Astrocyte (in vitro differentiated cells and primary cell): ENCODE data around the gene CEP104. TPM values are rescaled to one million over a fixed set of nuclear protein-coding genes. Genes with fewer than 3 reads are reported as not detected.

ENCODE experiments used
- DNase-seq: peaks from one replicate; pipeline ENCODE4 v3.0.0-alpha.2; 2010; ENCODE audit warnings: low read depth
- FAIRE-seq: peaks from 2 replicates; lab custom pipeline; 2011; peaks lifted over from hg19 to GRCh38; lab: Jason Lieb, UNC
- H2AFZ ChIP-seq: 2 replicates; pipeline ENCODE4 v1.6.0; 2012; ENCODE audit warnings: low read depth, low read length, inconsistent platforms
- H3K27ac ChIP-seq: 2 replicates; pipeline ENCODE4 v1.5.1; 2011; ENCODE audit warnings: low read depth, low read length, inconsistent platforms
- H3K27me3 ChIP-seq: 2 replicates; pipeline ENCODE4 v1.6.0; 2011; ENCODE audit warnings: low read length, inconsistent platforms; ENCODE audit not compliant: insufficient read depth
- H3K36me3 ChIP-seq: 2 replicates; pipeline ENCODE4 v1.5.1; 2011; ENCODE audit warnings: low read length, inconsistent platforms; ENCODE audit not compliant: insufficient read depth
- H3K4me1 ChIP-seq: 2 replicates; pipeline ENCODE4 v1.5.1; 2011; ENCODE audit warnings: low read length, inconsistent platforms; ENCODE audit not compliant: insufficient read depth
- H3K4me2 ChIP-seq: 2 replicates; pipeline ENCODE4 v1.6.0; 2012; ENCODE audit warnings: low read length, inconsistent platforms
- H3K4me3 ChIP-seq: 2 replicates; pipeline ENCODE4 v1.5.1; 2011; ENCODE audit warnings: low read depth, mild to moderate bottlenecking, low read length, inconsistent platforms; ENCODE audit not compliant: insufficient read depth
- H3K79me2 ChIP-seq: 2 replicates; pipeline ENCODE4 v1.6.0; 2012; ENCODE audit warnings: mild to moderate bottlenecking, low read length, inconsistent platforms; ENCODE audit not compliant: insufficient read depth
- H3K9ac ChIP-seq: 2 replicates; pipeline ENCODE4 v1.6.0; 2012; ENCODE audit warnings: mild to moderate bottlenecking, low read length, inconsistent platforms
- H3K9me3 ChIP-seq: 2 replicates; pipeline ENCODE4 v1.5.1; 2012; ENCODE audit warnings: low read depth, mild to moderate bottlenecking, low read length, inconsistent platforms; ENCODE audit not compliant: insufficient read depth
- H4K20me1 ChIP-seq: 2 replicates; pipeline ENCODE4 v1.6.0; 2012; ENCODE audit warnings: low read length, inconsistent platforms; ENCODE audit not compliant: insufficient read depth
- H3K27ac Mint-ChIP-seq: one replicate; pipeline ENCODE4 v1.8.0; 2021; ENCODE audit warnings: mild to moderate bottlenecking, mixed read lengths; ENCODE audit not compliant: unreplicated experiment
- H3K27me3 Mint-ChIP-seq: one replicate; pipeline ENCODE4 v1.8.0; 2021; ENCODE audit warnings: low read depth, mixed read lengths; ENCODE audit not compliant: unreplicated experiment
- H3K36me3 Mint-ChIP-seq: one replicate; pipeline ENCODE4 v1.8.0; 2021; ENCODE audit warnings: low read depth, mixed read lengths; ENCODE audit not compliant: unreplicated experiment
- H3K4me1 Mint-ChIP-seq: one replicate; pipeline ENCODE4 v1.8.0; 2021; ENCODE audit warnings: low read depth, mixed read lengths; ENCODE audit not compliant: unreplicated experiment
- H3K4me3 Mint-ChIP-seq: one replicate; pipeline ENCODE4 v1.8.0; 2021; ENCODE audit warnings: mild to moderate bottlenecking, moderate library complexity, mixed read lengths; ENCODE audit not compliant: unreplicated experiment
- H3K9me3 Mint-ChIP-seq: one replicate; pipeline ENCODE4 v1.8.0; 2021; ENCODE audit warnings: mild to moderate bottlenecking, mixed read lengths; ENCODE audit not compliant: unreplicated experiment
- CTCF ChIP-seq: IDR thresholded peaks from 2 replicates; pipeline ENCODE4 v1.5.1; 2011; ENCODE audit warnings: low read depth, mild to moderate bottlenecking, inconsistent platforms, low read length, moderate library complexity; ENCODE audit not compliant: insufficient read depth
- EZH2 ChIP-seq: IDR thresholded peaks from 2 replicates; pipeline ENCODE4 v1.6.1; 2012; ENCODE audit warnings: mild to moderate bottlenecking, low read length, inconsistent platforms; ENCODE audit not compliant: insufficient read depth
- total RNA-seq: library from RNA; stranded (reverse); gene quantifications from 2 replicates; pipeline ENCODE4 v1.2.1, GENCODE V29; 2021

Gene CEP104
- total RNA-seq, 1 donor from 2014 or later: 43.6 TPM

GRCh38 chr1:3863231-3863935 lies 6.4 kb upstream of the CEP104 start:
- H3K27me3 Mint-ChIP-seq: no peaks in the 10 kb centered on the region
- TF ChIP-seq EZH2: no peak
- no peak for TF ChIP-seq CTCF
- peak overlapping the region; percentile 67 for H3K27ac Mint-ChIP-seq
- no peak for FAIRE-seq
- no peak overlapping the region for H3K27ac ChIP-seq
- no peaks in the 10 kb centered on the region for H3K9me3 ChIP-seq
- H3K4me3 ChIP-seq: no peak overlapping the region
- H3K36me3 Mint-ChIP-seq: peaks cover 4% of the 10 kb centered on the region
- no peak overlapping the region for H3K9ac ChIP-seq
- H3K4me1 Mint-ChIP-seq: peaks cover 1% of the 10 kb centered on the region
- H3K27me3 ChIP-seq: no peaks in the 10 kb centered on the region
- H3K4me3 Mint-ChIP-seq: no peak overlapping the region
- peaks cover 14% of the 10 kb centered on the region for H4K20me1 ChIP-seq
- no peak overlapping the region for H3K4me2 ChIP-seq
- no peaks in the 10 kb centered on the region for H3K9me3 Mint-ChIP-seq
- H2AFZ ChIP-seq: no peak overlapping the region
- H3K79me2 ChIP-seq: peaks cover 5% of the 10 kb centered on the region
- no peak for DNase-seq
- H3K4me1 ChIP-seq: peaks cover 4% of the 10 kb centered on the region
- H3K36me3 ChIP-seq: no peaks in the 10 kb centered on the region

- Histone ChIP-seq H2AFZ (peak overlapping the region; percentile 96), H3K4me1 (peaks cover 15% of the 10 kb centered on the region), H3K4me3 (peak overlapping the region; percentile 81), H3K27ac (no peak overlapping the region), H3K79me2 (peaks cover 33% of the 10 kb centered on the region), H3K36me3 (no peaks in the 10 kb centered on the region), H3K9ac (peak overlapping the region; percentile 85), H4K20me1 (peaks cover 43% of the 10 kb centered on the region), H3K4me2 (peak overlapping the region; percentile 88), H3K27me3 (no peaks in the 10 kb centered on the region), H3K9me3 (no peaks in the 10 kb centered on the region)
- Mint-ChIP-seq H3K27ac (no peak overlapping the region), H3K36me3 (no peaks in the 10 kb centered on the region), H3K27me3 (no peaks in the 10 kb centered on the region), H3K9me3 (no peaks in the 10 kb centered on the region), H3K4me3 (peak overlapping the region; percentile 97), H3K4me1 (peaks cover 2% of the 10 kb centered on the region)
- FAIRE-seq: no peak
- peak; percentile 10 for TF ChIP-seq CTCF
- TF ChIP-seq EZH2: peak; percentile 43
- DNase-seq: peak; percentile 14
Observed at GRCh38 chr1:3858231-3858981, 1.4 kb upstream of the CEP104 start.

GRCh38 chr1:3857791-3858129 lies 749 bp upstream of the CEP104 start:
- TF ChIP-seq CTCF: no peak
- no peak for TF ChIP-seq EZH2
- no peak overlapping the region for H3K27ac ChIP-seq
- H3K4me2 ChIP-seq: peak overlapping the region; percentile 88
- H4K20me1 ChIP-seq: peaks cover 49% of the 10 kb centered on the region
- H3K9me3 Mint-ChIP-seq: no peaks in the 10 kb centered on the region
- peak overlapping the region; percentile 96 for H2AFZ ChIP-seq
- peaks cover 6% of the 10 kb centered on the region for H3K4me1 Mint-ChIP-seq
- no peak for FAIRE-seq
- no peaks in the 10 kb centered on the region for H3K36me3 ChIP-seq
- no peak for DNase-seq
- H3K27me3 Mint-ChIP-seq: no peaks in the 10 kb centered on the region
- H3K9ac ChIP-seq: peak overlapping the region; percentile 85
- H3K27me3 ChIP-seq: no peaks in the 10 kb centered on the region
- peaks cover 15% of the 10 kb centered on the region for H3K4me1 ChIP-seq
- no peak overlapping the region for H3K27ac Mint-ChIP-seq
- H3K79me2 ChIP-seq: peaks cover 38% of the 10 kb centered on the region
- no peaks in the 10 kb centered on the region for H3K36me3 Mint-ChIP-seq
- H3K4me3 Mint-ChIP-seq: peak overlapping the region; percentile 97
- peak overlapping the region; percentile 81 for H3K4me3 ChIP-seq
- no peaks in the 10 kb centered on the region for H3K9me3 ChIP-seq
